H1 (cell line): Measurements from ENCODE around the gene RGS11. TPM values are rescaled to one million over a fixed set of nuclear protein-coding genes. Genes with fewer than 3 reads are reported as not detected.

Experiments used
- BRCA1 ChIP-seq: IDR thresholded peaks from 2 replicates; pipeline ENCODE4 v1.6.1; 2012; ENCODE audit warnings: low read depth, low read length, improper control_type of control experiment
- KDM4A ChIP-seq: IDR thresholded peaks from one replicate; pipeline ENCODE4 v1.7.1; 2012; ENCODE audit warnings: low read depth, mild to moderate bottlenecking, moderate library complexity, low read length, inconsistent platforms; ENCODE audit not compliant: severe bottlenecking
- RAD21 ChIP-seq, 2 experiments: IDR thresholded peaks in 1 of 2; conservative IDR thresholded peaks in 1 of 2; 2 replicates each; pipeline ENCODE4 v1.6.1; 2011; ENCODE audit warnings: low read depth in 2 of 2, low read length in 2 of 2, improper control_type of control experiment in 1 of 2, inconsistent platforms in 1 of 2, mild to moderate bottlenecking in 1 of 2, moderate library complexity in 1 of 2
- polyA plus RNA-seq, 7 experiments: library from polyadenylated mRNA; depleted of rRNA in 3 of 7; stranded (reverse) in 5 of 7; unstranded in 2 of 7; fragments of >200 nt in 5 of 7; fragments of 200-250 nt in 2 of 7; gene quantifications; 1 replicate in 5 of 7; 2 replicates in 1 of 7; 4 replicates in 1 of 7; pipeline versions ENCODE4 v1.2.1 to v1.2.3, GENCODE V29; 2011 to 2013; ENCODE audit warnings: missing spikeins in 2 of 7, mixed read lengths in 2 of 7
- total RNA-seq: library from RNA; stranded (reverse); fragmentation: NEBNext Ultra II Directional; extraction: Animal tissue kit (Norgen Biotek cat#: 25700); gene quantifications from 2 replicates; pipeline ENCODE4 v1.2.1, GENCODE V29; 2021

RGS11 gene
- total and polyA plus RNA-seq, 2 of the 8 experiments (the other 6 are each of a cell fraction or from before 2014, with no cell fraction given): 0.84 to 1.2 TPM

DNA sequence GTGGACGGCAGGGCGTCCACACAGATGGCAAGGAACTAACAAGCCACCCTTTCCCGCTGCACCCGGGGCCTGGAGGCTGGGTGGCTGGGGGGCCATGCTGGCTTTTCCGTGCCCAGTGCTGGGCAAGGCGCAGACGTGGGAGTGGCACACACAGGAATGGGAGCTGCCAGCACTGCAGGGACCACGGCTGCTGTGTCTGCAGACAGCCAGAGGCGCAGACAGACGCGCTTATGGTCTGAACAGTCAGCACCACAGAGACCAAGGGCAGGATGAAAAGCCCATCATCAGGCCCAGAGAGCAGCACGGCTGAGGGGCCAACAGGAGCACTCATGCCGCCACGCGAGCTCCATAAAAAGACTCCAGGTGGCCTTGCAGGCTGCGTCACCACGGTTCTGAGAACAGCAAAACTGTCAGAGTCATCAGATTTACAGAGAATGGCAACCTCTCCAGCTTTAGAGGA, 31.2 kb upstream of the RGS11 start (continued):
- TF ChIP-seq RAD21 (IDR thresholded peaks at IDR 0.05 in 1 of 2, conservative IDR thresholded peaks at IDR 0.05 in 1 of 2; ENCODE audit: low read depth in 2 of 2, low read length in 2 of 2) (no peak), BRCA1 (no peak), KDM4A (no peak)
